ENCODE results near the gene AURKB.
"Not testable (repeated sequence)": the region's sequence is repeated elsewhere in the genome, so short reads cannot be mapped to it uniquely, and the experiment has no call there.

AURKB gene

GRCh38 chr17:8224891-8225812 lies 14.8 kb upstream of the AURKB start:
- no peak for DNase-seq

- DNase-seq, result peak; percentile 62
Observed at GRCh38 chr17:8223356-8224126, 13.2 kb upstream of the AURKB start.

GRCh38 chr17:8222630-8223355 lies 12.4 kb upstream of the AURKB start:
- peak; percentile 90 for DNase-seq

DNA sequence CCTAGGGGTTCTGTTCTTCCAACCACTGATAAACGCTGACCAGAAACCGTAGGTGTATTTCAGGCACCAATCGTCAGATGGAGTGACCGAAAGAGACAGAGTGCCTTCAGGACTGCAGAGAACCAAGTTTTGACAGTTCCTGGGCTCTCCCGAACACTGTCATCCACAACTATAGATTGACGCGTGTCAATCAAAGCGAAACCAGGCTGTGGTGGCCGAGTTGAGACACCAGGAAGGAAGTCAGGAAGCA lies 11.9 kb upstream of the AURKB start:
- no peak for DNase-seq

GRCh38 chr17:8221663-8222379 lies 11.4 kb upstream of the AURKB start:
- DNase-seq, result peak; percentile 87

- peak; percentile 84 for DNase-seq
Observed at GRCh38 chr17:8220783-8221662, 10.6 kb upstream of the AURKB start.

GRCh38 chr17:8214000-8214399 lies 3.6 kb upstream of the AURKB start:
- not testable (repeated sequence) for DNase-seq

DNA sequence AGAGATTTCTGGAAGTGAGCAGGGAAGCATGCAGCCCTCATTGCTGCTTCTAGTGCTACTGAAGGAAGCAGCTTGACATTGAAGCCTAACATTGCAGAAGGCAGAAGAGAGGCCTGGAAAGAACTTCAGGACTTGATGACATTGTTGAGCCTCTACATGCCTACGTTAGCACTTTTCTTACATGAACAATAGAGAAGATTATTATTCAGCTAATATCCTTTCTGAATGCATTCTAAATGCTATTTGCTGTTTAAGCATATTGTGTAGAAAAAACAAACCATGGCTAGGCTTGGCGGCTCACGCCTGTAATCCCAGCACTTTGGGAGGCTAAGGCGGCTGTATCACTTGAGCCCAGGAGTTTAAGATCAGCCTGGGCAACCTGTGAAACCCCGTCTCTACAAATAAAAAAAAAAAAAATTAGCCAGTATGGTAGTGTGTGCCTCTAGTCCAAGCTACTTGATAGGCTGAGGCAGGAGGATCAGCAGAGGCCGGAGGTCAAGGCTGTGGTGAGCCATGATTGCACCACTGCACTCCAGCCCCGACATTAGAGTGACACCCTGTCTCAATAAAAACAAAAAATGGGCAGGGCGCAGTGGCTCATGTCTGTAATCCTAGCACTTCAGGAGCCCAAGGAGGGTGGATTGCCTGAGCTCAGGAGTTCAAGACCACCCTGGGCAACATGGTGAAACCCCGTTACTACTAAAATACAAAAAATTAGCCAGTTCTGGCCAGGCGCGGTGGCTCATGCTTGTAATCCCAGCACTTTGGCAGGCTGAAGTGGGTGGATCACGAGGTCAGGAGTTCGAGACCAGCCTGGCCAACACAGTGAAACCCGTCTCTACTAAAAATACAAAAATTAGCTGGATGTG lies 2.2 kb upstream of the AURKB start:
- no peak for DNase-seq

- DNase-seq, result no peak
Observed at GRCh38 chr17:8210761-8211458, 535 bp upstream of the AURKB start.

GRCh38 chr17:8206536-8206935 lies 3.8 kb downstream of the AURKB start:
- DNase-seq, result no peak

DNA sequence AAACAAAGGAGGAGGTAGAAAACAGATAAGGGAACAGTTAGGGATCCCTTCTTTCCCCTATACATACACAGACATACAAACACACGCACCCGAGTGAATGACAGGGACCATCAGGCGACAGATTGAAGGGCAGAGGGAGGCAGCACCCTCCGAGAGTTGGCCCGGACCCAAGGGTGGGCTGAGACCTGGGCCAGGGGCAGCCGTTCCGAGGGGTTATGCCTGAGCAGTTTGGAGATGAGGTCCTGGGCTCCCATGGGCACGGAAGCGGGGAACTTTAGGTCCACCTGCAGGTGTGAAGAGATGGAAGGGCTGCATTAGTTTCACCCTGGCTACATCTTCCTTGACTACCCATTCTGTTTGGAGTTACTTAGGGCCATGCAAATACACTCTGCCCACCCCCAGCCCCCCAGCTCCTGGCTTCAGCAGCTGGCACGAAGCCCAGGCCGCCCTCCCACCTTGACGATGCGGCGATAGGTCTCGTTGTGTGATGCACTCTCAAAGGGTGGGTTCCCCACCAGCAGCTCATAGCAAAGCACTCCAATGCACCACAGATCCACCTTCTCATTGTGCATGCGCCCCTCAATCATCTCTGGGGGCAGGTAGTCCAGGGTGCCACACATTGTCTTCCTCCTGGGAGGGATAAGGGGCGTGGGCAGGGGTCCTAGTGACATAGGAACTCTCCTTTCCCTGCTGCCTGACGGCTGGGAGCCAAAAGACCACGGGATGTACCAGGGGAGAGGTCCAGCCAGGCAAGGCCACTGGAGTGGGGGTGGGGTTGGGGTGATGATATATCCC lies 5.4 kb downstream of the AURKB start:
- no peak for DNase-seq

- peak; percentile 37 for DNase-seq
Observed at GRCh38 chr17:8192070-8192815, 18.1 kb downstream of the AURKB start.

DNA sequence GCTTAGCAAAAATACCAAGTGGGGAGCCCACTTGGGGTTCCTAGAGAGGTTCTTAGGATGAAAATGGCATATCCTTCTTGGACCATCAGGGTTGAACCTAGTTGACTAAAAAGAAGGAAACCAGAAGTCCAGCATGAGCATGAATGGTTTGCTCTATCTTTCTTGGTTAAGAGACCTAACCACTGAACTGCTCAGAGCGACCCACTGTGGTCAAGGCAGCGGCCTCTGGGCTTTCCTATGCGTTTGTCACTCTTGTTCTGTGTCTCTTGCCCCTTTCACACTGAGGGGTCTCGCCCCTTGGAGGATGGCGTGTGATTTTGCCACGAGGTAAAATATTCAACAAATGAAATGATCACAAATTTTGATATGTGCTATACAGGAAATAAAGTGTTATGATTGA lies 19.9 kb downstream of the AURKB start:
- no peak for DNase-seq

GRCh38 chr17:8189711-8190477 lies 20.5 kb downstream of the AURKB start, which contains the start of gene BORCS6:
Gene BORCS6, minus strand, starts transcription at chr17:8190180. Its CDS starts 40 bp downstream, at chr17:8190140.
- peak; percentile 94 for DNase-seq

GRCh38 chr17:8189041-8189710 lies 21.2 kb downstream of the AURKB start:
- peak; percentile 26 for DNase-seq

DNA sequence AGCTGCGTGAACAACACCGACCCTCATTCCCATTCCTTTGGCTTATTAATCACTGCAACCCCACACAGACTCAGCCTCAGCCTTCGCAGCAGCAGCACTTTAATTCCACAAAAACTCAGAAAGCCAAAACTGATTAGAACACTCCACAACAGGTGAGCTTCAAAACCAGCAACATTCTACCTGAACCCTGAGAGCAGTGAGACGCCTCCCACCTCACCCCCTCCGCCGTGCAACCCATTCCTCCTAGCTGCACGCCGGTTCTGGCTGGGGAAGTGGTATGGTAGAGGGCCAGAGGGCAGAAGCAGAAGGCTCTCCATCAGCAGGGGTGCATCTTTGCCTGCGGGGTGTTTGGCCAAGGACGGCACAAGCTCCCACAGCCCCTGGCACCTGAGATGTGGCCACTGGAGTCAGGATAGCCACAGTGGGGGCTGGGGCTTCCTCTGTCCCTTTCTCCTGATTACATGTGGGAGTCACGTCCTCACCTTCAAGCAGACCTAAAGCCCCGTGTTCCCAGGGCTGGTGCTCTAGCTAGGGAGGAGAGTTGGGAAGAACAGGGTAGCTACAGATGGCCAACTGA lies 22.0 kb downstream of the AURKB start:
- DNase-seq, result no peak
